NCI-H774 (cell line): ENCODE results near the gene ERC1.
"Not testable (repeated sequence)": the region's sequence is repeated elsewhere in the genome, so short reads cannot be mapped to it uniquely, and the experiment has no call there.

Source experiments
- DNase-seq: peaks from one replicate; lab custom pipeline; 2025; lab: John Stamatoyannopoulos, UW

ERC1 gene

DNA sequence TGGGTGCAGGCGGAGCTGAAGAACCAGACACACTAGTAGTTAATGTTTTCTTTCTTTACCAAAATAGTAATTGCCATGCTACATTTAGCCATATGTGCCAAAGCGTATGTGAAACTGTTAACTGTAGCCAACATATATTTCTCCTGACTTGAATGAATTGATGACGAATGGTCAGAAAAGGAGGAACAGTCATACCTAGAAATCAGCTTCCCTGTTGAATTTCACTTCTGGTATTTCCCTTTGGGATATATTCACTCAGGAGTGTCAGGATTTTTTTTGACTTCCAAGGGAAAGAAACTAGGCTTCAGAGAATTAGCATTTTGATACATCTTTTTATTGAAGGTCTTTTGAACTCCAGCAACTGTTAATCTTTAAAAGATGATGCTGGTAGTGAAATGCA is 87.0 kb downstream of the ERC1 start:
- no peak for DNase-seq

DNA sequence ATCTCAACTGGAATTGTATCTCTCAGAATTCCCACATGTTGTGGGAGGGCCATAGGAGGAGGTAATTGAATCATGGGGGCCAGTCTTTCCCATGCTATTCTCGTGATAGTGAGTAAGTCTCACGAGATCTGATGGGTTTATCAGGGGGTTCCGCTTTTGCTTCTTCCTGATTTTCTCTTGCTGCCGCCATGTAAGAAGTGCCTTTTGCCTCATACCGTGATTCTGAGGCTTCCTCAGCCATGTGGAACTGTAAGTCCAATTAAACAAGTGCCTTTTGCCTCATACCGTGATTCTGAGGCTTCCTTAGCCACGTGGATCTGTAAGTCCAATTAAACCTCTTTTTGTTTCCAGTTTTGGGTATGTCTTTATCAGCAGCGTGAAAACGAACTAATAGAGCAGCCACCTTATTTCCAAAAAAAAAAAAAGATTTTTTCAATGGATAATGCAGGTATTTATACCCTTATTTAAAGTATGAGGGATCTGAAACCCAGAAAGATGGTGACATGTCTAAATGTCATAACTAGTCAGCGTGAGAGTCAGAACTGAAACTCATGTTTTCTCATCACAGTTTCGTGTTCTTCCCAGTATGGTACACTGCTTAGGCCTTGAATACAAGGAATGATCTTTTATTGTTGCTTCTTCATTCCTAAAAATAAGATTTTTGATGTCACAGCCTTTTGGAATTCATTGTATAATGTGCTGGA is 89.6 kb downstream of the ERC1 start:
- DNase-seq: no peak

DNA sequence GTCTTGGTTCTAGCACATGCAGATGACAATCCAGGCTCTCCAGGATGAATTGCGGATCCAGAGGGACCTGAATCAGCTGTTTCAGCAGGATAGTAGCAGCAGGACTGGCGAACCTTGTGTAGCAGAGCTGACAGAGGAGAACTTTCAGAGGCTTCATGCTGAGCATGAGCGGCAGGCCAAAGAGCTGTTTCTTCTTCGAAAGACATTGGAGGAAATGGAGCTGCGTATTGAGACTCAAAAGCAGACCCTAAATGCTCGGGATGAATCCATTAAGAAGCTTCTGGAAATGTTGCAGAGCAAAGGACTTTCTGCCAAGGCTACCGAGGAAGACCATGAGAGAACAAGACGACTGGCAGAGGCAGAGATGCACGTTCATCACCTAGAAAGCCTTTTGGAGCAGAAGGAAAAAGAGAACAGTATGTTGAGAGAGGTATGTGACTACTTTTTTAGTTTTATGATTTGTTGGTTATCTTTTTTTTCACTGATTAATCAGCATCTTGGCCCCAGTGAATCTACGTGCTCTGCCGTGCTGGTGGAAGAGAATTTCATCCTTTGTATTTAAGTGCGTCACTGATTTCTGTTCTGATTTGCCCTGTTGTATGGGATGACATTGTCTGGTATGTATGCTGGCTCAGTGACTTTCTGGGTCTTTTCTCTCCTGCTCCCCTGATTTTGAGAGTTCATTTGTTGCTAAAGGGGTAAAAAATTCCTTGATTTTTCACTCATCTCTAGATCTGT is 92.3 kb downstream of the ERC1 start:
- DNase-seq: no peak

DNA sequence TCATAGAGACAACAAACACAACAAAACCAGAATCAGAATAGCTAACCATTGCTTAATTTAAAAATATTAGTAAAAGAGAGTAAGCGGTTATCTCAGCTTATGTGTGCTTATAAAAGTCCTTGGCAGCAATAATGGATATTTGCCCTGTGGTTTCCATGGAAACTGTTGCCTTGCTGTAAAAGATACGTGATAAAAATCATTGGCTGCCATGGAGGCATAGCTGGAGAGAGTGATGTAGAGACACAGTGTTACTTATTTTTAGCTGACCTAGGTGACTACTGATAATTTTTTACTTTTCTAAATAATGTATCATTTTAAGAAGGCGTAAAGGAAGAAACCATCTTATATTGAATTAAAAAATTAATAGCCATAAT is 92.9 kb downstream of the ERC1 start:
- peak; percentile 61 for DNase-seq

DNA sequence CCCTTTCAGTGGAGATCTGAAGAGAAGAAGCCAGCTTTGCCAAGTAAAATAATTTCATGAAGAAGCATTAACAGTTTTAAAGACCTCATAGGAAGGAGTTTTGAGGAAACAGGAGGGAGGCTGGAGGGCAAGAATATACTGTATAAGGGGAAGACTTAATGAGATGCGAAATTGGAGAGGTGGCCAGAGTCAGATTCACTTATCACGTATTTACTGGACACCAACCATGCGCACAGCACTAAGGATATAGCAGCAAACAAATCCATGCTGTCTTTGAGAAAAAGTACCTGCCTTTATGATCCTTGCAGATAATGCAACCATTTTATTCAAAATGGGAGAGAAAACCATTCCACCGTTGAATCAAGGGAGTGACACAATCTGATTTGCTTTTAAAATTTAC is 100.3 kb downstream of the ERC1 start:
- no peak for DNase-seq

DNA sequence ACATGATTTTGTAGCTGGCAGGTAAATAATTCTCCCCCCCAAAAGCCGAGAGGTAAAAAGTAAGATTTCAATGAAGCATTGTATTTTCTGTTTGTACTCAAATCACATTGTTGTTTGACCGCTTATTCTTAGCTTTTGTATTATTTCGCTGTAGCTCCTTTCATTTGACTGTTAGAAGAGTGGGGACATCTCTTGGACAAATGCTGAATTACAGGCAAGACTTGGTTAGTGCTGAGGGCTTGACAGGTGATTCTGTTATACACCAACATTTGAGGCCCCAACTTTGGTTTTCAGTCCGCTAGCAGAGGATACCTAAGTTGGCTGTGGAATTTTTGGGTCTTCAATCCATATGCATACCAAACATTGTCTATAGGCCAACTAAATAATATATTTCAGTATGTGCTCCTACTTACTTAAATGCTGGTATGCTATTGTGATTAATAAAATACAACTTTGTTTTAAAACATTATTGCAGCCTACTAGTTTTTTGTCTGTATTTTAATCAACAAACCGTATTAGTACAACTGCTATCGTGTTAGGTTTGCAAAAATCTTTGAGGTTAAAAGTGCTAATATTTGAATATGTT is 102.2 kb downstream of the ERC1 start:
- DNase-seq: peak; percentile 57

DNA sequence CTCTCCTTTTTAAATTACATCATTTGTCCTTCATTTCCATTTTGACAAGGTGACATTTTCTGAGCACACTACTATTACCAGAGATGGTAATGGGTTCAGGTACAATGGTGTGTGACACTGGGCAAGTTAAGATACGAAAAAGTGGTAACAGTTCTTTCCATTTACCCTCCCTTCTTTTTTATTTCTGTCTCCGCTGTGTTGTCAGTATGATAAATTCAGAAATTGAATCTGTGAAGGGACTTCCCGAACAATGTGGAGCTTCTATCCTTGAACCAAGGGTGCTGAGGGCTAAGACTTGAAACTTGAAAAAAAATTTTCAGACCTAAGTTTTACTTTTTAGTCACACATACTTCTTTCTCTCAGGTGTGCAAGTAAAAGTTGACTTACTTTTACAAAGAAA is 103.7 kb downstream of the ERC1 start:
- DNase-seq: no peak

DNA sequence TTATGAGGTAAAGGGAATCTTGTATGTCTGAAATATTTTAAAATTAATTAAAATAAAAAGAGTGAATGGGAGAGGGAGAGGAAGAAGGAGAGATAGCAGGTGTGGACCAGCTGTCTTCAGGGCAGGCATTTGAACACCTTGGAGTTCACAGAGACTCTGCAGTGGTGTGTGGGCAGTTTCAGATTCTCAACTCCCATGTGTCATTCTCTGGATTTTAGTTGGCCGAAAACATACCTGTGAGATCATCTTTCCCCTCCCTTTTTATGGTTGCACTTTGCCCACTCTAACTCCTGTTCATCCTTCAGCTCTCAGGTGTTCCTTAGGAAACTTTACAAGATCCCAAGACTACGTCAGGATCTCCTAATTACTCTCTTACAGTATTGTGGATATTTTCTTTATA is 108.1 kb downstream of the ERC1 start:
- no peak for DNase-seq

DNA sequence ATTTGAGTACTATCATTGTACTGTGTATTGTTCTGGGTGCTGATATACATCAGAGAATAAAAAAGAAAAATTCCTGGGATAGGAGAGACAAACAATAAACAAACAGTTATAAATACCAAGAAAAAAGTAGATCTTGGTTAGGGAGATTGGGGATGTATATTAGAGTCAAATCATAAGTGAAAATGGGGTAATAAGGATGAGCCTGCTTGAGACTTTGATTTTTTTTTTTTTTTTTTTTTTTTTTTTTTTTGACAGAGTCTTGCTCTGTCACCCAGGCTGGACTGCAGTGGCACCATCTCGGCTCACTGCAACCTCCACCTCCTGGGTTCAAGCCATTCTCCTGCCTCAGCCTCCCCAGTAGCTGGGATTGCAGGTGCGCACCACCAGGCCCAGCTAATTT is 108.6 kb downstream of the ERC1 start:
- not testable (repeated sequence) for DNase-seq

DNA sequence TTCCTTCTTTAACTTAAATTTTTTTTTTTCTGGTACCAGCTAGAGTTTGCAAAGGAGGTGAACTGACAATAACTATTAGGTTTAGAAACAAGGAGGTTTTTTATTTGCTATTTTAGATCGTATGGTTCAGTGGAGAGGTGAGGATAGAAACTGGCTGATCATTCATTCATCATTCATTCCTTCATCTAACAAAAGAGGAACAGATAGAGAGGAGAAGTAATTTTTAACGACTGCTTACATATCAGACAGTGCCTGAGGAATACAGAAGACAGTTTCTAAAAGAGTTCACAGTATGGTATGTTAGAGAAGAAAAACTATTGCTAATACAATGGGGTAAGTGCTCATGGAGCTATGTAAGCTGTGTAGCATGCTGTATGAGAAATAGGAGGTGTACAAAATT is 111.1 kb downstream of the ERC1 start:
- DNase-seq: no peak

DNA sequence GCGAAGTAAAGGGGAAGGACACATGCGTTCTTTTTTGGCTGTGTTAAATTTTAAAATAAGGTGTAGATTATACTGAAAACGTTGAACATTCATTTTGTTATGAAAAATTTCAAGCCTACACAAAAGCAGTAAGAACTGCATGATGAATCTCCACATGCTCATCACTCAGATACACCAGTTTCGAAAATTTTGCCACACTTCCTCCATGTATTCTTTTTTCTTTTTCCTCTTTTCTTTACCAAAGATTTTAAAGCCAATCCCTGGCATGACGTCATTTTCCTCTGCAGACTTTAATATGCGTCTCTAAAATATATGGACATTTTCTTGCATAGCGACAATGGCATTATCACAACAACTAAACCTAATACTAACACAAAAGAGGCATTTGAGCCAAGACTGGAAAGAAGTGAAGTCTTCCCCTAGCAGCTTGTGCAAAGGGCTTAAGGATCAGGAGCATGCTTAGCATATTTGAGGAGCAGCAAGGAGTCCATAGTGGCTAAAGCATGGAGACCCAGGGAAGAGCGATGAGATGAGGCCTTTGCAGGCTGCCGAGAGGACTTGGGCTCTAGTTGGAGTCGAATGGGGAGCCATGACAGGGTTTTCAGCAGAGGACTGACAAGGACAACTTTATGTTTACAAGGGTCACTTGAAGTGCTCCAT is 111.9 kb downstream of the ERC1 start:
- no peak for DNase-seq

DNA sequence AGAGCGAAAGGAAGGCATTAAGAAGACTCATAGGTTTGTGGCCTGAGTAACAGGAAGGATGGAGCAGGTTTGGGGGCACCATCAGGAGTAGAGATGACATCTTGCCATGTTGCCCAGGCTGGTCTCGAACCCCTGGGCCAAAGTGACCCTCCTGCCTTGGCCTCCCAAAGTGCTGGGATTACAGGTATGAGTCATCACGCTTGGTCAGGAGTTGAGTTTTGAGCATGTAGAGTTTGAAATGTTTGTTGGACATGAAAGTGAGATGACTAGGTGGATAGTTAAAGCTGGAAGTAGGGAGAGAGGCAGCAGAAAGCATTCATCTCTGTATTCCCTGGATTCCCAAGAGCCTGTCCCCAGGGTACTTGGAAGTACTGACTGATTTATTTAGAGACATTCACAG is 112.6 kb downstream of the ERC1 start:
- no peak for DNase-seq

DNA sequence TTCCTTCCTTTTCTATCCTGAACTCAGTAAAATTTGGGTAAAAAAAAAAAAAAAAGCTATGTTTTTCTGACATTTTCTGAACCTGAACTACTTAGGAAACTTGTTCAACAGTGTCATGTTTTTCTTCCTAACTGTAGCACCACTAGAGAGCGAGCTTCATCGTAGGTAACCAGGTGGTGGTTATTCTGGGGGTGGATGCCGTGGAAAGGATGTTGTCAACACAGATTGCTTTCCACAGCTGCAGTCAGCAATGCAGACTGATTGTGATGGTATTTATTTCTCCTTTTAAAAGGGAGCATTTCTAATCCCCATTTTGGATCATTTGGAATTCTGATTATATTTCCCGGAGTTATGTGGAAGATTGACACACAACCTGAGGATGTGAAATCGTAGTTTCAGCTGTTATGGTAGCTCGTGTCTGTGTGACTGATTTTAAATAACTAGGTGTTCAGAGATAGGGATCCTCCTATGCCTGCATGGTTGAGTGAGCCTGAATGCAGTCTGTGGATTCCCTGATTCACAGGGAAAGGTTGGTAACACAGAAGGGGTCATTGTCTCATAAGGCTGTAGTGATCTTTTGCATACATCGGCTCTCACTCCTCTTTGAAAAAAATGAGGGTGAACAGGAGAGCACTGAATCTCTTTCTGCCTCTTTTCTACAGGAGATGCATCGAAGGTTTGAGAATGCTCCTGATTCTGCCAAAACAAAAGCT is 113.2 kb downstream of the ERC1 start:
- DNase-seq: no peak

DNA sequence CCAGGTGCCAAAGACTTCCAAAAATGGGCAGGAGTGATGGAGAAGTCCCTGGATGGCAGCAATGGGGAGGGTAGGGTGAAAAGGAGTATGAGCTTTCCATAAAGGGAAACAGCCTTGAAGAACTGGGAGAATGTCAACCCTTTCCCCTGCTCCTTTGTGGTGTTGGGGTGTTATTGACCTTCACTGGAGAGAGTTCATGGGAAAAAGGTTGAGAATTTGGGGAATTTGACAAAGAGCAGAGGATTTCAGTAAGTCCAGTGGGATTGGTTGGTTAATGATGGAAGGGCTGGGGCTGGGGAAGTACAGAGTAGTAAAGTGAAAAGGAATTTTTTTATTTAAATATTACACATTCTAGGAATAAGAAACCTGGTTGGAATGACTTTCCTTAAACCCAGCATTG is 116.6 kb downstream of the ERC1 start:
- DNase-seq: no peak

DNA sequence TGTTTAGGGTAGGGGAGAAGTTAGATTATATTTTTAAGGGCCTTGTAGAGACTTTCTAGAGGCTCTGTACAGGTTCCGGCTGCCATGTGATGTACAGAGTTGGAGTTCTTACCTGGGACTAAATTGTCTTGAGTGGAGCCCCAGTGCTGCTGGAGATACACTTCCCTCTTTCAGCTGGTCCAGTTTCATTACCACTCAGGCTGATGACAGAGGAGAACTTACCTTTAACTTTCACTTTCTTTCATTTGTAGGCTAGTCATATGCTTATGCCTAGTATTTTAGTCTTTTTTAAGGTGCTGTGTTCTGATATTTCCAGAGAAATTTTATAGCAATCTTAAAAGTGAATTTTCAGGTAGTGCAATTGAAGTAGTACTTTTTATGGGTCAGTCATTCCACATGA is 117.3 kb downstream of the ERC1 start:
- DNase-seq: no peak

DNA sequence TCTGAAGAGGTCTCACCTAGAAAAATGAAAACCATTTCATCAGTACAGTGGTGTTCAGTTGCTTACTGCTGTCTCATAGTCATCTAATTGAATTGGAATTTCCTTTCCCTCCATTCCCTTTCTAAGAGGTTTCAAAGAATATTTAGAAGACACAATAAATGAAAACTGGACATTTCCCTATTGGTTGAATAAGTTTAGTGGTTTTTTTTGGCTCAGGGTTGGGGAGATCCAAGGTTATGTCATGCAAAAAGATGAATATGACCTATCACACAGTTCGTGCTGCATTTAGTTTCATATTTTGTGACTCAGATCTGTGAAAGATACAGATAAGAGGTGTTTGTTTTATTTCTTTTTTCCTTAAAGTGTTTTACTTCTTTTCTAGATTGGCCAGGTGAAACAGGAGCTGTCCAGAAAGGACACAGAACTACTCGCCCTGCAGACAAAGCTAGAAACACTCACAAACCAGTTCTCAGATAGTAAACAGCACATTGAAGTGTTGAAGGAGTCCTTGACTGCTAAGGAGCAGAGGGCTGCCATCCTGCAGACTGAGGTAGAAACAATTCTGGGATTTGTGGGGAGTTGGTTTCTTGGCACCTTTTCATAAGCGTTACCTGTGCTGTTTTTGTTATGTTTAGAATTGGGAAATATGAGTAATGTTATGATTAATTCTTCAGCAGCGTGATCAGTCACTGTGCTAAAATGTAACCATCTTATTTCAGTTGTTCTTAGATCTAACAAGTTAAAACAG is 124.6 kb downstream of the ERC1 start:
- DNase-seq: no peak

DNA sequence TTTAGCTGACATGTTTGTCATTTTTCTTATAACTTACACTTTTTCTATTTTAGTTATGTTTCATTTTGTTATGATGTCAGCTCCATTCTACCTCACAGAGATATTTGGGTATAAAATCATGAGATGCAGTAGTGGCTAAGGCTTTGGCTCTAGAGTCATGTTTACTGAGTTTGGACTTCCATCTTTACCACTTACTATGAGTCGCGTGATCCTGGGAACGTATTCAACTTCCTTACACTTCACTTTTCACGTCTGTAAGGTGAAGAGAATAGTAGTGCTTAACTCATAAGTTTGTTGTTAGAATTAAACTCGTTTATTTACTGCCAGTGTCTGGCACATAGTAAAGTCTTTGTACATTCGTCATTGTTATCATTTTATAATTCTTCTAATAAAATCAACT is 126.3 kb downstream of the ERC1 start:
- no peak for DNase-seq

DNA sequence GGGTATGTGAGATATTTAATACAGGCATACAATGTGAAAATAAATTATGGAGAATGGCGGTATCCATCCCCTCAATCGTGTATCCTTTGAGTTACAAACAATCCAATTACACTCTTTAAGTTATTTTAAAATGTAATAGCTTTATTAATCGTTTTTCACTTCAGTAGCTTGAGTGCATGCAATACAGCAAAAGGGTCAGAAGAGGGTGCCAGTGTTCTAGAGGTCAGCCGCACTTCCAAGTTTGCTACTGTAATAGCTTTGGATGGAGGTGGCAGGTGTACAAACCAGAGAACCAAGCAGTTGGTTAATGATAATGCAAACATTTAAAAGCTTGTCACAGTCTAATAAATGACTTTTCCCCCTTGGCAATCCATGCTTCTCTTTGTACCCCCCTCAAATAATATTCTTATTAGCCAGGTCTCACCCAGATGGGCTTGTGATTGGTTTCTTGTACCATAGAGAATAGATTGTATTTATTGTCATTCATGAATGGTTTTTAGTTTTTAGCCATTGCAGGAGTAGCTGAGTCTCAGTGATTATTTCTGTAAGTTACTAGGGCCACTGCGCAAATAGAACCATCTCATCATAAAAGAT is 127.0 kb downstream of the ERC1 start:
- DNase-seq: peak; percentile 85

DNA sequence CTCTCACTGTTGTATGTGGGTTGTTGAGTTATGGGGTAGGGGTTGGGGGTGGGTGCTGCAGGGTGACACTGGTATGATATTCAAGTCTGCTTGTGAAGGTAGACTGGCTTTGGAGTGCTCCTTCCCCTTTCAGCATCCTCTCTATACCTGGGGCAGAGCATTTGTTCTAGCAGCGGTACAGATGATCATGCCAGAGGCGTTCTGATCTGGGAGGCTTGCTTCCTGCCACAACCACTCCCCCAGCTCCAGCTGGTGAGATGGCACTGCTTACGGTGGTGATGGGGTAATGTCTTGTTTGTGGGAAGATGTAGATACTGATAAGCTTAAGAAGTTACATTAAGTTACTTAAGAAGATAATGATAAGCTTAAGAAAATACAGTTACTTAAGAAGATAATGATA is 131.8 kb downstream of the ERC1 start:
- no peak for DNase-seq

DNA sequence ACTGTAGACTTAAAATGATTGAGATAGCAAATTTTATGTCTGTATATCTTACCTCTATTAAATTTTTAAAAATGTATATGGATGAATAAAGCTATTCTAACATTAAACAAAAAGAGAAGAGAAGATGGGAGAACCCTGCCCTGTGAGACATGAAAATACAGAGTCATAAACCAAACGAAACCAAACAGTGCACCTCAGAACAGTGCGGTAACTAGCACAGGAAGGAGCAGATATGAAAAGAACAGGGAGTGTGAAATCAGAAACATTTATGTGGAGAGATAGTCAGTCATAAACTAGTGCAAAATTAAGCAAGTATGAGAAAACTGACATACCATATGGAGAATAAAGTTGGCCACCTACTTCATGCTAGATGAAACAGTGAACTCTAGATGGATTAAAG is 135.1 kb downstream of the ERC1 start:
- DNase-seq: no peak

DNA sequence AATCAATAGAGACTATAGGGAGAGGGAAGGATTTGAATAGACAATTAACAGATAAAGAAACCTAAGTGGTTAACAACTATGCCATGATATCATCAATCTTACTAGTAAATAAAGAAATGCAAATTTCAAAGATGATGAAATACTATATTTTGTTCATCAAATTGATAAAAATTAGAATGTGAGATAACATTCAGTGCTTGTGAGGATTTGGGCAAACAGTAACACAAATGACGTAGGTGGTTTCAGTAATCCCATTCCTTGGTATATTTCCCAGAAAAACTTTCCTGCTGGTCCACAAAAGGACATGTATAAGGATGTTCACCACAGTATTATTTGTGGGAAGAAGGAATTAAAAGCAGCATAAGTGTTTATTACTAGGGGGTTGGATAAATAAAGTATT is 136.0 kb downstream of the ERC1 start:
- DNase-seq: no peak
